HCT116 (cell line): ENCODE results near the gene TRIM26. TPM values are rescaled to one million over a fixed set of nuclear protein-coding genes. Genes with fewer than 3 reads are reported as not detected.

ENCODE experiments used
- ATAC-seq: fragments of 200-7000 bp; cut with Tn5 transposase; 2 replicates; pipeline ENCODE4 v1.9.1; 2020; ENCODE audit warnings: mild to moderate bottlenecking, moderate library complexity
- BruUV-seq: library from RNA; stranded (reverse); fragments of 400-500 nt; replicated peaks from 2 replicates; lab custom pipeline; 2021; lab: Mats Ljungman, UMichigan
- CTCF ChIA-PET: fragments of 300-600 bp; sonication (Branson Sonifier 250); formaldehyde crosslinking; loops from one replicate; lab custom pipeline; 2021; ENCODE audit warnings: antibody characterized with exemption; lab: Charles Lee
- POLR2A ChIA-PET: fragments of 300-600, 350-600 bp; sonication (Branson Sonifier 250); formaldehyde crosslinking; loops from one replicate; lab custom pipeline; 2021; ENCODE audit warnings: antibody characterized with exemption; lab: Charles Lee
- RAD21 ChIA-PET, 2 experiments: fragments of 300-600 bp; sonication (Branson Sonifier 250); formaldehyde crosslinking; loops; one replicate each; lab custom pipeline; 2023; ENCODE audit warnings: low total read pairs in 2 of 2; ENCODE audit not compliant: uncharacterized antibody in 2 of 2, unreplicated experiment in 2 of 2, low non-redundant PET in 1 of 2; lab: Charles Lee
- DNase-seq: peaks from one replicate; pipeline ENCODE4 v3.0.0-alpha.2; 2010; ENCODE audit warnings: low read depth, low spot score
- H2AFZ ChIP-seq: fragments of 200-600 bp; shearing (Covaris generic), sonication (generic); 2 replicates; pipeline ENCODE4 v1.6.1; 2017; ENCODE audit warnings: low read depth, mixed run types, mixed read lengths, antibody characterized with exemption, low read length; ENCODE audit not compliant: poor library complexity, severe bottlenecking
- H3K27ac ChIP-seq: 2 replicates; pipeline ENCODE4 v1.5.1; 2012; ENCODE audit warnings: low read depth, low read length
- H3K27me3 ChIP-seq: fragments of 200-600 bp; sonication (generic); 2 replicates; pipeline ENCODE4 v1.6.1; 2016; ENCODE audit warnings: mixed run types, low read length, mixed read lengths; ENCODE audit not compliant: insufficient read depth
- H3K36me3 ChIP-seq, 2 experiments: fragments of 200-500 bp in 1 of 2; fragments of 200-600 bp in 1 of 2; sonication (Bioruptor generic) in 1 of 2; sonication (generic) in 1 of 2; 2 replicates each; pipeline versions ENCODE4 v1.5.1 to v1.6.1; 2014 to 2016; ENCODE audit warnings: low read length in 2 of 2, inconsistent platforms in 1 of 2, mixed read lengths in 1 of 2, mixed run types in 1 of 2; ENCODE audit not compliant: insufficient read depth in 2 of 2, control insufficient read depth in 1 of 2
- H3K4me1 ChIP-seq, 2 experiments: fragments of 200-600 bp in 1 of 2; sonication (generic) in 1 of 2; 2 replicates each; pipeline versions ENCODE4 v1.5.1 to v1.6.1; 2012 to 2017; ENCODE audit warnings: low read length in 2 of 2, inconsistent platforms in 1 of 2, mild to moderate bottlenecking in 1 of 2, mixed read lengths in 1 of 2, mixed run types in 1 of 2, moderate library complexity in 1 of 2; ENCODE audit not compliant: insufficient read depth in 2 of 2, control insufficient read depth in 1 of 2
- H3K4me2 ChIP-seq: fragments of 200-600 bp; sonication (generic); 2 replicates; pipeline ENCODE4 v1.6.1; 2017; ENCODE audit warnings: mixed run types, low read length, mixed read lengths
- H3K4me3 ChIP-seq, 2 experiments: fragments of 200-600 bp in 1 of 2; sonication (generic) in 1 of 2; replicated peaks in 1 of 2; 2 replicates each; pipeline ENCODE4 v1.5.1; 2011 to 2016; ENCODE audit warnings: low read length in 2 of 2, control low read depth in 1 of 2, low read depth in 1 of 2, mild to moderate bottlenecking in 1 of 2, mixed read lengths in 1 of 2, mixed run types in 1 of 2
- H3K79me2 ChIP-seq: fragments of 200-600 bp; sonication (generic); 2 replicates; pipeline ENCODE4 v1.6.1; 2017; ENCODE audit warnings: mild to moderate bottlenecking, mixed run types, low read length, moderate library complexity, mixed read lengths; ENCODE audit not compliant: insufficient read depth
- H3K9ac ChIP-seq: fragments of 200-600 bp; sonication (generic); 2 replicates; pipeline ENCODE4 v1.6.1; 2016; ENCODE audit warnings: low read length, mixed read lengths
- H3K9me2 ChIP-seq: fragments of 200-600 bp; sonication (generic), shearing (Covaris generic); 2 replicates; pipeline ENCODE4 v1.6.1; 2017; ENCODE audit warnings: mixed run types, mild to moderate bottlenecking, moderate library complexity; ENCODE audit not compliant: insufficient read depth
- H3K9me3 ChIP-seq, 2 experiments: fragments of 200-500 bp in 1 of 2; fragments of 200-600 bp in 1 of 2; sonication (Bioruptor generic) in 1 of 2; sonication (generic) in 1 of 2; 2 replicates each; pipeline ENCODE4 v1.6.1; 2014 to 2017; ENCODE audit warnings: low read length in 2 of 2, mixed read lengths in 2 of 2, inconsistent platforms in 1 of 2, low read depth in 1 of 2, mild to moderate bottlenecking in 1 of 2, mixed run types in 1 of 2, moderate library complexity in 1 of 2; ENCODE audit not compliant: control insufficient read depth in 1 of 2, insufficient read depth in 1 of 2
- H4K20me1 ChIP-seq: fragments of 200-600 bp; sonication (generic), shearing (Covaris generic); 2 replicates; pipeline ENCODE4 v1.6.1; 2017; ENCODE audit warnings: mixed run types, mild to moderate bottlenecking, moderate library complexity; ENCODE audit not compliant: insufficient read depth
- POLR2AphosphoS5 ChIP-seq: IDR thresholded peaks from 2 replicates; pipeline ENCODE4 v1.6.1; 2011; ENCODE audit warnings: mild to moderate bottlenecking, low read depth, low read length, moderate library complexity
- TCF7L2 ChIP-seq: IDR thresholded peaks from 2 replicates; pipeline ENCODE4 v1.7.0; 2011; ENCODE audit warnings: borderline replicate concordance, inconsistent platforms; ENCODE audit not compliant: insufficient read depth, insufficient read length; ENCODE audit errors: extremely low read depth
- ZNF274 ChIP-seq: fragments of 200-500 bp; sonication (Bioruptor generic); IDR thresholded peaks from 2 replicates; pipeline ENCODE4 v1.6.1; 2014; ENCODE audit warnings: mild to moderate bottlenecking, low read depth, low read length, inconsistent platforms
- intact Hi-C: fragments of 100-400 bp; cut with micrococcal nuclease; formaldehyde crosslinking; loops from 2 replicates; pipeline ENCODE4 v1.10.0; 2022
- total RNA-seq: library from RNA; stranded (reverse); gene quantifications from one replicate; pipeline ENCODE4 v1.2.1, GENCODE V29; 2021; ENCODE audit not compliant: unreplicated experiment
- TF ChIP-seq, protein P1 (sequence below): IDR thresholded peaks from 2 replicates; pipeline ENCODE4 v1.6.1; 2012; ENCODE audit warnings: low read depth
- TF ChIP-seq, protein P2 (sequence below): IDR thresholded peaks from 2 replicates; pipeline ENCODE4 v1.6.1; 2012

Gene TRIM26
- total RNA-seq, 1 experiment from 2014 or later = 32.2 TPM

DNA sequence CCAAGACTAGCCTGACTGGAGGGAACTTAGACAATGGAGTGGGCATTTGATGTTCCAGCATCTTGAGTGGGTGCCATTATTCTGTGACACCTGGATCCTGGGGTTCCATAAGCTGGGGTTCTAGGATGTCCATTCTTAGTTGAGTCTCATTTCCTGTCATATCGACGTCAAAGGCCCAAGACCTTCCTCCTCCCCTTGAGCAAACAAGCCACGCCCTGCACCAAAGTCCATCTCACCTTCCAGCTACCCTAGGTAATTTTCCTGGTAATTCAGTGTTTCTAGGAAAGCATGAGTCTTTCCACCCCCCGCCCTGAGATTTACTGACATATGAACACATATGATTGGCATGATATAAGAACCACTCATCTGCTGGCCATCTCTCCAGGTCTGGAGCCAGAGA, 77.4 kb downstream of the TRIM26 start, which contains the start of gene TRIM40 (continued):
- TF ChIP-seq, protein P1, sequence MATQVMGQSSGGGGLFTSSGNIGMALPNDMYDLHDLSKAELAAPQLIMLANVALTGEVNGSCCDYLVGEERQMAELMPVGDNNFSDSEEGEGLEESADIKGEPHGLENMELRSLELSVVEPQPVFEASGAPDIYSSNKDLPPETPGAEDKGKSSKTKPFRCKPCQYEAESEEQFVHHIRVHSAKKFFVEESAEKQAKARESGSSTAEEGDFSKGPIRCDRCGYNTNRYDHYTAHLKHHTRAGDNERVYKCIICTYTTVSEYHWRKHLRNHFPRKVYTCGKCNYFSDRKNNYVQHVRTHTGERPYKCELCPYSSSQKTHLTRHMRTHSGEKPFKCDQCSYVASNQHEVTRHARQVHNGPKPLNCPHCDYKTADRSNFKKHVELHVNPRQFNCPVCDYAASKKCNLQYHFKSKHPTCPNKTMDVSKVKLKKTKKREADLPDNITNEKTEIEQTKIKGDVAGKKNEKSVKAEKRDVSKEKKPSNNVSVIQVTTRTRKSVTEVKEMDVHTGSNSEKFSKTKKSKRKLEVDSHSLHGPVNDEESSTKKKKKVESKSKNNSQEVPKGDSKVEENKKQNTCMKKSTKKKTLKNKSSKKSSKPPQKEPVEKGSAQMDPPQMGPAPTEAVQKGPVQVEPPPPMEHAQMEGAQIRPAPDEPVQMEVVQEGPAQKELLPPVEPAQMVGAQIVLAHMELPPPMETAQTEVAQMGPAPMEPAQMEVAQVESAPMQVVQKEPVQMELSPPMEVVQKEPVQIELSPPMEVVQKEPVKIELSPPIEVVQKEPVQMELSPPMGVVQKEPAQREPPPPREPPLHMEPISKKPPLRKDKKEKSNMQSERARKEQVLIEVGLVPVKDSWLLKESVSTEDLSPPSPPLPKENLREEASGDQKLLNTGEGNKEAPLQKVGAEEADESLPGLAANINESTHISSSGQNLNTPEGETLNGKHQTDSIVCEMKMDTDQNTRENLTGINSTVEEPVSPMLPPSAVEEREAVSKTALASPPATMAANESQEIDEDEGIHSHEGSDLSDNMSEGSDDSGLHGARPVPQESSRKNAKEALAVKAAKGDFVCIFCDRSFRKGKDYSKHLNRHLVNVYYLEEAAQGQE = no peak

DNA sequence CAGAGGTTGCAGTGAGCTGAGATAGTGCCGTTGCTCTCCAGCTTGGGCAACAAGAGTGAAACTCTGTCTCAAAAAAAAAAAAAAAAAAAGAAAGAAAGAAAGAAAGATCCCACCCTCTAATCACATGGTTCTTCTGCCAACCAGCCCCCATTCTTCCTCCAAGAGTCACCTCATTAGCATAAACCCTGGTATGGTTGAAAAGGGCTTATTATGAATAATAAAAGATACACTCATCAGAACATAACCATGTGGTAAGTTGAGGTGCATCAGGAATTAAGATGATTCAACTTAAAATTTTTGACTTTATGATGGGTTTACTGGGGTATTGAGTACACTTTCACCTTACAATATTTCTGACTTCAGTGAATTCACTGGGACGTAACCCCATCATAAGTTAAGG, 78.1 kb downstream of the TRIM26 start:
- no peaks in the 10 kb centered on the region for H3K27me3 ChIP-seq
- intact Hi-C loops = no loop called here
- no peak for DNase-seq
- H3K9me3 ChIP-seq = no peaks in the 10 kb centered on the region
- RAD21 ChIA-PET = no interaction called here
- ATAC-seq = no peak
- no peaks in the 10 kb centered on the region for H3K9me2 ChIP-seq
- no peaks in the 10 kb centered on the region for H4K20me1 ChIP-seq
- POLR2A ChIA-PET = no interaction called here
- H3K27ac ChIP-seq = no peak overlapping the region
- no peaks in the 10 kb centered on the region for H3K79me2 ChIP-seq
- no peak overlapping the region for H2AFZ ChIP-seq
- no TSS peak for BruUV-seq
- no peak overlapping the region for H3K4me2 ChIP-seq
- no peak overlapping the region for H3K9ac ChIP-seq
- CTCF ChIA-PET = no interaction called here
- no peaks in the 10 kb centered on the region for H3K36me3 ChIP-seq
- peaks cover 4 to 11% of the 10 kb centered on the region in 2 experiments; a peak in 3 of 4 replicates for H3K4me1 ChIP-seq
- TF ChIP-seq TCF7L2 (no peak), ZNF274 (no peak), POLR2AphosphoS5 (no peak)
- TF ChIP-seq, protein P2, sequence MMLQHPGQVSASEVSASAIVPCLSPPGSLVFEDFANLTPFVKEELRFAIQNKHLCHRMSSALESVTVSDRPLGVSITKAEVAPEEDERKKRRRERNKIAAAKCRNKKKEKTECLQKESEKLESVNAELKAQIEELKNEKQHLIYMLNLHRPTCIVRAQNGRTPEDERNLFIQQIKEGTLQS = no peak
- TF ChIP-seq, all 23 proteins: peak for 0
- H3K4me3 ChIP-seq = no peak overlapping the region

Other genes starting within 250 kb of the TRIM26 start
- 42.6 TPM for gene POLR1H, start 152.1 kb downstream of the TRIM26 start, total RNA-seq
- 29.3 TPM for gene PPP1R11, start 146.2 kb downstream of the TRIM26 start, total RNA-seq
- gene RNF39, start 137.6 kb downstream of the TRIM26 start, total RNA-seq = 0.22 TPM
- gene TRIM31, start 100.3 kb downstream of the TRIM26 start, total RNA-seq = not detected
- not detected for gene TRIM40, start 77.3 kb downstream of the TRIM26 start, total RNA-seq
- 0.98 TPM for gene TRIM10, start 52.2 kb downstream of the TRIM26 start, total RNA-seq
- 6.5 TPM for gene TRIM15, start 49.9 kb downstream of the TRIM26 start, total RNA-seq
- gene TRIM39, start 113.5 kb upstream of the TRIM26 start, total RNA-seq = 11.2 TPM
- 70.4 TPM for gene RPP21, start 131.8 kb upstream of the TRIM26 start, total RNA-seq